Testis (tissue), 2 donors: Measurements from ENCODE around the gene TENT4A.

Source experiments
- POLR2A ChIP-seq: fragments of 450-650 bp; IDR thresholded peaks from one replicate; pipeline ENCODE4 v1.6.1; 2017; ENCODE audit warnings: antibody characterized with exemption, mild to moderate bottlenecking, moderate library complexity
- TF ChIP-seq, protein P1 (sequence below), 3 experiments: fragments of 450-650 bp in 2 of 3; fragments of 200-600 bp in 1 of 3; sonication (generic) in 1 of 3; IDR thresholded peaks; one replicate each; pipeline ENCODE4 v1.5.1; 2016 to 2019; ENCODE audit warnings: antibody characterized with exemption in 3 of 3, mild to moderate bottlenecking in 2 of 3, moderate library complexity in 1 of 3

DNA sequence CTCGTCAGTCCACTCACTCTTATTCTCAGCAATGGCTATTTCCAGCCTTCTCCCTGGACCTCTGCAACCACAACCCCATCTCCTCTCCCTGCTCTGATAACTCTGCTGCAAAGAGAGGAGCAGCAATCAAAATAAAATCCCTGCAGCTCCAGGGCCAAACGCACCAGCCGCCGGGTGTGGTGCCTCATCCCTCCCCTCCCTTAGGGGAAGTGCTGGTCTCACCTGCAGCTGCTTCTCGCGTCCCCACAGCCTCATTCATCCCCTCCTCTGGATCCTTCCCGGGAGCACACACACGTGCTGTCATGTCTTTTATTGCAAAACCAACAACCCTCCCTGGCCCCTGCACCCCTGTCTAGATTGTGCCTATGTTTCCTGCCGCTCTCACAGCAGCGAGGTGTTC, 77.8 kb downstream of the TENT4A start:
- TF ChIP-seq, protein P1, sequence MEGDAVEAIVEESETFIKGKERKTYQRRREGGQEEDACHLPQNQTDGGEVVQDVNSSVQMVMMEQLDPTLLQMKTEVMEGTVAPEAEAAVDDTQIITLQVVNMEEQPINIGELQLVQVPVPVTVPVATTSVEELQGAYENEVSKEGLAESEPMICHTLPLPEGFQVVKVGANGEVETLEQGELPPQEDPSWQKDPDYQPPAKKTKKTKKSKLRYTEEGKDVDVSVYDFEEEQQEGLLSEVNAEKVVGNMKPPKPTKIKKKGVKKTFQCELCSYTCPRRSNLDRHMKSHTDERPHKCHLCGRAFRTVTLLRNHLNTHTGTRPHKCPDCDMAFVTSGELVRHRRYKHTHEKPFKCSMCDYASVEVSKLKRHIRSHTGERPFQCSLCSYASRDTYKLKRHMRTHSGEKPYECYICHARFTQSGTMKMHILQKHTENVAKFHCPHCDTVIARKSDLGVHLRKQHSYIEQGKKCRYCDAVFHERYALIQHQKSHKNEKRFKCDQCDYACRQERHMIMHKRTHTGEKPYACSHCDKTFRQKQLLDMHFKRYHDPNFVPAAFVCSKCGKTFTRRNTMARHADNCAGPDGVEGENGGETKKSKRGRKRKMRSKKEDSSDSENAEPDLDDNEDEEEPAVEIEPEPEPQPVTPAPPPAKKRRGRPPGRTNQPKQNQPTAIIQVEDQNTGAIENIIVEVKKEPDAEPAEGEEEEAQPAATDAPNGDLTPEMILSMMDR (IDR thresholded peaks at IDR 0.05) = no peak
- TF ChIP-seq POLR2A = no peak
